Left renal pelvis (tissue), 4 donors: ENCODE measurements around the gene MICAL3. TPM values are rescaled to one million over a fixed set of nuclear protein-coding genes. Genes with fewer than 3 reads are reported as not detected.

Experiments used
- DNase-seq, 4 donors: peaks; one replicate each; pipeline ENCODE4 v3.0.0-alpha.2; 2013; ENCODE audit warnings: low read depth in 4 of 4, low spot score in 3 of 4
- polyA plus RNA-seq, 4 donors: library from polyadenylated mRNA; unstranded; fragments of 120-200 nt; gene quantifications; one replicate each; pipeline ENCODE4 v1.2.1, GENCODE V29; 2013; ENCODE audit not compliant: insufficient read length in 4 of 4

MICAL3 gene
- polyA plus RNA-seq, 4 donors: 20.7 to 37.1 (median 34.1) TPM

DNA sequence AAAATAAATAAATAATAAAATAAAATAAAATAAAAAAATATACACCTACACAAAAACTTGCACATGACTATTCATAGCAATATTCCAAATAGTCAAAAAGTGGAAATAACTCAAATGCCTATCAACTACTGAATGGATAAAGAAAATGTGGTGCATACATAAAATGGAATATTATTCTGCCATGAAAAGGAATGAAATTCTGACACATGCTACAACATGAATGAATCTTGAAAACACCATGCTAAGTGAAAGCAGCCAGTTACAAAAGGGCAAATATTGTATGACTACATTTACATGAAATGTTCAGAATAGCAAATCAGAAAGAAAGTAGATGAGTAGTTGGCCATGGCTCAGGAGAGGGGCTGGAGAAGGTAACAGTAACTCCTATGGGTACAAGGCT, 46.3 kb downstream of the MICAL3 start:
- no peak for DNase-seq

DNA sequence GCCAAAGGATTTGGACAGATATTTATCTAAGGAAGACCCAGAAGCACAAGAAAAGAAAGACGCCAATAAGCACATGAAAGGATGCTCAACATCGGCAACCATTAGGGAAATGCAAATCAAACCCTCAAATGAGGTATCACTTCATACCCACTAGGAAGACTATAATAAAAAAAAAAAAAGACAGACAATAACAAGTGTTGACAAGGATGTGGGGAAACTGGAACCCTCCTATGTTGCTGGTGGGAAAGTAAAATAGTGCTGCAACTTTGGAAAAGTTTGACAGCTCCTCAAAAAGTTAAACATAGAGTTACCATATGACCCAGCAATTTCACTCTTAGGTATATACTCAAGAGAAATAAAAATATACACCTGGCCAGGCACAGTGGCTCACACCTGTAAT, 47.0 kb downstream of the MICAL3 start:
- no peak for DNase-seq

DNA sequence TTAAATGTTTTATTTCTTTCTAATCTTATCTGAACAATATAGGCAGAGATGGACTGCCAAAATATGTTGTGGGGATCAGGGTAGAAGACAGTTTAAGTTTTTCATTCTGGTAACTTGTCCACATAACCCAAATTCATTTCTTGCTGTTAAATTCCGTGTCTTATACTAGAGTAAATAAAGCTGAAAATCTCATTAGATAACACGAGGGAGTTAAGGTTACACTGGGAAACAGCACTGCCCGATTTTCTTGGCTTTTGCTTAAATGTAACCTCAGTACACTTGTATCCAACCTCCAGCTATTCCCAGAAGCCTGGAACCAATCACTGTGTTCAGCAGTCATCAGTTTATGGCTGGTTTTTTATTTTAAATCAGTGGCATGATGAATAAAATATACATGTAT, 48.2 kb downstream of the MICAL3 start:
- no peak for DNase-seq

DNA sequence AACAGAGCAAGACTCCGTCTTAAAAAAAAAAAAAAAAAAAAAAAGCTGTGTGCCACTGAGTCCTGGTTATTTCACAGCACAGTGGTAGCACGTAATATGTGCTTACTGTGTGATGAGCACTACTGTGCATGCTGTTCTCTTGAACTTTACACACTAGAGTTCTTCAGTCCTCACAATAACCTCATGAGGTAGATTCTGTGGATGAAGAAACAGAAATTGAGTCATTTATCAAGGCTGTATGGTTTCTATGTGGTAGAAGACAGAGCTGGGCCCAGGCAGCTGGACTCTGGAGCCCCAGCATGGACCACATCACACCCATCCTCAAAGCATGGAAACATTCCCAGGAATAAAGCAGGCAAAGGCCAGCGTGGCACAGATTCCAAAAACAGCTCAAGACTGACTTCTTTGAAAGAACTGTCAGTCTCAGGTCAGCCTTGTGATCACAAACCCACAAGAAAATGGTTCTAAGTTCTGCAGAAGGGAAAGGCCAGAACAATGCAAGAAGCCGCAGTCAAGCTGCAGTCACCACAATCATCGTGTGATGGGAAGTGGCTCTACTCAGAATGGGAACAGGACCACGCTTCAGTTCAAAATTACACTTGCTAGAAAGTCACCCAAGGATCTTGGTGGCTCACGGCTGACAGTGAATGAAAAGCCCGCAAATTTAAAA, 49.5 kb downstream of the MICAL3 start:
- DNase-seq: no peak

DNA sequence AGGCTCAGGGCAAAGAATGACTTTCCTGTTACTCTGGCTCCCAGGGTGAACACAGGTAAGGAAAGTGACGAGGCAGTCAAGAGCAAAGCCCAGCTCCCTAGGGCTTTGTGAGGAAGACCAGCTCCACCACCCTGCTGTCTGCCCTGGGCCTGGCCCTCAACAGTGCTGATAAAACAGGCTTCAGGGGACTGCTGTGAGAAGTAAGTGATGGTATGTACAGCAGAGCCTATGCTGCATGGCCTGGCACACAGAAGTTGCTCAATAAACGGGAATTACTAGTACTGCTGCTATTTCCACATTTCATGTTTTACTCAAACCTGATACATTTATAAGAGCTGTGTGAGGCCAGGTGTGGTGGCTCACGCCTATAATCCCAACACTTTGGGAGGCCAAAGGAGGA, 50.3 kb downstream of the MICAL3 start:
- no peak for DNase-seq

DNA sequence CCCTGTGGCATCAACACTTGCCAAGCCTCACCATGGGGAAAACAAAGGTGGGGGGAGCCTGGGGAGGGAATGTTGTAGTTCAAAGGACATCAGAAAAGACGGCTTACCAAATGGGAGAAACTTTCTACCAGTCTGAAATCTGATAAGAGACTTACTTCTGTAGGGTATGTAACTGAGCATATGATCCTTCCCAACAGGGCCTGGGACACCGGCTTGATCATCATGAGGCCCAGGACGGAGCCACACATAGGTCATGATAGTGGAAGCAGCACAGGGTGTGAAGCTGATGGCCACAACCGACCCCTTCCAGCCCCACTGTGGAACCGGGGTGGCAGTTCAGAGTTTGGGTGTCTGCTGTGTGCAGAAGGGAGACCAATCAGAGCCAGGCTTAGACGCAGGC, 51.1 kb downstream of the MICAL3 start:
- no peak for DNase-seq

DNA sequence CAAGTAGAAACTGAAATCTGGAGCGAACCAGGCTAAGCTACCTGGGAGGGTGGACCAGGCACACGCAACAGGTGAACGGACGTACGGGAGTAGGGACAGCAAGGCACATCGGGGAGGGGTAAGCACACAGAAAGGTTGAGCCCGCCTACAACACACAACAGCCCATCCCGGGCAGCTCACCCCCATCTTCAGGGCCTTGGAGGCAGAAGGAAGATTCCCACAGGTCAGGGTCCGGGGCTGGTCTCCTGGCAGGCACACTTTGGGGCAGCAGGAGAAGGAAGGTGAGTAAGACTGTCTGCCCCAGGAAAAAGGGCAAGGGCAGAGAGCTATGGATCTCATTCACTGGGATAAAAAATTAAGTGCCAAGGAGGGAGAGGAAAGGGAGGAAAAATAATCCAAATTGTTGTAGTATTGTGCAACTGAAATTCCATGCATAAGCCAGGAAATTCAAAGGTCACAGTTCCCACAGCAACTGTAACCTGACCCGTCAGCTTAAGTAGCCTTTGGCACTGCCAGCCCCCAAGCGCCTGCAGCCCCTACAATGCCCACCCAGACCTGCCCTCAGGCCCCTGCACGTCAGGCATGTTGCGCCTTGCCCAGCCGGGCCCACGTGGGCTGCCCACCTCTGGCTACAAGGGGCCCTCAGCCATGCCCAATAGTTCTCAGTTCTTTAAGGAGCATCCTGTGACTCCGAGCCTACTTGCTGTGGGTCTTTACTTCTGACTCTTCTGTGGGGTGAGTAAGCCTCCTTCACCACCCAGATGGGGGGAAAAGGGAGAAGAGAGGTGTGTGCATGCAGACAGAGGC, 51.8 kb downstream of the MICAL3 start:
- peak in 1 of 4 donors; percentile 30 for DNase-seq

DNA sequence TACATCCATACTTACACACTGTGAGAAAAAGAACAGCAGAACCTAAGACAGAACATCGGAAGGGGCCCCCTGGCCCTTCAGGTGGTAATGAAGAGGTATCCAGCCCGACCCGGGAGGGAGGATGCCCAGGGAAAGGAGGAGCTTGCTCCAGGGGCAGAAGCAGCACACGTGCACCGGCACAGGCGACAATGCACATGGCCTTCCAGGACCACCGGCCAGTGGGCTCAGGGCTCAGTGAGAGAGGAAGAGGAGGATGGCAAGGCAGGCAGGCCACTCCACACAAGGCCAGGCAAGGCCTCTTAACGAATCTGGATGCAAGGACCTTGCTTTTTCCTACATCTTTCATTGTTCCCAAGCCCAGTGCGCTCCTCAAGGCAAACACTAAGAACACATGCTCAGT, 52.6 kb downstream of the MICAL3 start:
- DNase-seq: no peak

DNA sequence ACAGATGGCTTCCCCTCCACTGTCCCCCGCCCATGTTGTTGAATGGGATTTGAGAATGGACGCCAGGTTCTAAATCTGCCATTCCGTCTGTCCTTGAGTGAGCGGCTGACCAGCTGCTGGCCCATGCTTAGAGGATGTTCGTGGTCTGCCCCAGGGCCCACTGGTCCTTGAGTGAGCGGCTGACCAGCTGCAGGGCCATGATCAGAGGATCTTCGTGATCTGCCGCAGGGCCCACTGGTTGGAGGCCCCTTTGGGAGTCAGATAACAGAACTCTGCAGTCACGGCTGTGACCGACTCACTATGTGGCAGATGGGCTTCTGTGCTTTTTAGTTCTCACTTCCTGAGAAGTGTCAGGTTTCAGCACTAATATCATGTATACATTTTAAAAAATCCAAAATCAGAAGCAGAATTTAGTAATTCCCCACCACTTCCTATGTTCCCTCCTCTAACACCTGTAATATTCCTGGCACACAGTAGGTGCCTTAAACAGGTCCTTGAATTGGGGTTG, 54.1 kb downstream of the MICAL3 start:
- DNase-seq: no peak

DNA sequence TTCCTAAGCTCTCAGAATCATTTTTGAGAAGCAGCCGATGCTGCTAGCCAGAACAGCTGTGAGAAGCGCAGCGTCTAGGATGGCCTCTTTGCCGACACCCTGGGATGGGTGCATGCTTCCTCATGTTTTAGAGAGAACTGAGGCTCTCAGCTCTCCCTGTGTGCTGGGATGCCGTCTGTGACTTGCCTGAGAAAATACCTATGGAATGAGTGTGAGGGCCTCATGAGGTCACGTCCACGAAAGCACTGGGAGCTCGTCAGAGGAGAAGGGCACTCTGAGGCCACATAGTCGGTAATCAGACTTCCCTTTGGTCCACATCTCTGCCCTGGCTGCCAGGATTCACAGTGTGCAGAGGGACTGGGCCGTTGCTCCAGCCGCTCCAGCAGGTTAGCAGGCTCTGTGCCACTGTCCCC, 54.7 kb downstream of the MICAL3 start:
- no peak for DNase-seq

DNA sequence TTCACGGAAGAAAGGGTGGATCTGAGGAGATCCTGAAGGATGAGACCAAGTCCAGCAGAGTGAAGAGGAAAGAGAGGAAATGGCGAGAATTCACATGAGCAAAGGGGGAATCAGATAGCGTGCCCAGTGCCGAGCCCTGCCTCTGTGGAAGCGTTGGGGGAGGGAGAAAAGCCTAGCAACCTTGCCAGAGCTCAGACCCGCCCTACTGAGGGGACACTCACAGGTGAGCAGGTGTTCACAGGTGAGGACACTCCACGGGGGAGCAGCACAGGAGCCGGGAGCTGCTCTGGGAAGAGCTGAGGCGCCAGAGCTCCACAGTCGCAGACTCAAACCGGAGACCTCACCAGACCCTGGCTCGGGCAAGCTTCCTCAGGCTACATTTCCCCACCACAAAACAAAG, 56.2 kb downstream of the MICAL3 start:
- DNase-seq: no peak

DNA sequence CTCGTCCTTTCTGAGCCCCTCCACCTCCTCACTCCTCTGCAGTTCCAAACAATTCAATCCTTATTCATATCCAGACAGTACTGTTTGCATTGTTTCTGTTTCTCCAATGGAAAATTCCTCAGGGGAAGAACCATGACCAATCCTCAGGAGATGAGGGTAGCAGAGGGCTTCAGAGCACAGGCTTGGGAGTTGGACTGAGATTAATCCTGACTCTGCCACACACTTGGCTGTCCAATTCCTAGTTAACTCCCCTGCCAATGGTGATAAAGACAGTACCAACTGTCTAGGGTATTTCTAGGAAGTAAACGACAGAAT, 58.0 kb downstream of the MICAL3 start:
- DNase-seq: no peak

DNA sequence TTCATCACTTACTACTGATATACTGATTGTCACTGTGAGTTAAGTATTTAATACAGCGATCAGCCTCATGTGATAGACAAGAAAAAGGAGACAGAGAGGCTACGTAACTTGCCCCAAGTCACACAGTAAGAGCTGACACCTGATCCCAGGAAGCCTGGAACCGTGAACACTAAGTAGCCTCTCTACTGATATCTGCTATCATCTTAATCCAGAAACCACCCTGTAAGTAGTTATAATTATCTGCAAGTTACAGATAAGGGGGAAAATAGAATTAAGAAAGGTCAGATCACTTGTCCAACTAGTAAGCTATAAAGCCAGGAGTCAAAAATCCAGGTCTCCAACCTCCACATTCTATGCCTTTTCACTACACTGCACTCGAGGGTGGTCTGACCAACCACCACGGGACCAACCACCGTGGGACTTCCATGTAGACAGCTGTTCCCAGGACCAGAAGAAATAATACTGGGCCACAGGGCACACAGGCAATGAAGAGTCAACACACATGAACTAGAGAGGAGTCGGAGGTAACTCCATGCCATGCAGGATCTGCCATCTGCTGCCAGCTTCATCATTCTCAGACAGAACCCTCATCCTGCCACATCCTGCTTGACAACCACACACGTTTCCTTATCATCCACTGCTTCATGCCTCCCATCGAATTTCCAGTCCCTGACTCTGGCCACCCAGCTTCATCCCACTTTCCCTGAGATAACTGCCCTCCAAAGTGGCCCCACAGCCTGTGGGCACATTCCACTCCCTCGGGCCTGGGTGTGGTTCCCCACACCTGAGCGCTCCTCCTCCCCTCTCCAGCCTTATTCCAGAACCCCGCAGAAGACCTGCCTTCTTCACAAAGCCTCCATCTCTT, 58.6 kb downstream of the MICAL3 start:
- DNase-seq: no peak

DNA sequence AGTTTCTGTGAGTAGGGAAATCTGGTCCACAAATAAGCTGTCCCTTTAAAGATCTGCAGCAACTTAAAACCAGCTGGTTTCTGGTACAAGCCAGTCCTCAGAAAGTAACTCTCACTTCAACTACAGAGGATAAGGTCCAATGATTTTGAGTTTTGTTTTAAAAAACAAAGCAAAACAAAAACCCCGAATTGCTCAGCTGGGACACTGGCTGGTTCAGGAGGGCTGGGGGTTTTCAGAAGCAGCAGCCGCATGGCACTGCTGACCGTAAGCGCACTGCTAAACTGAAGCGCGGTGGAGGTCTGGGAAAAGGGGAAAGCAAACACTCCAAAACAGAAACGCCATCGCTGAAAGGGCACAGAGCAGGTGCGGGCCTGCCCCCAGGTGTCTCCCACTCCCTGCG, 59.7 kb downstream of the MICAL3 start:
- no peak for DNase-seq

DNA sequence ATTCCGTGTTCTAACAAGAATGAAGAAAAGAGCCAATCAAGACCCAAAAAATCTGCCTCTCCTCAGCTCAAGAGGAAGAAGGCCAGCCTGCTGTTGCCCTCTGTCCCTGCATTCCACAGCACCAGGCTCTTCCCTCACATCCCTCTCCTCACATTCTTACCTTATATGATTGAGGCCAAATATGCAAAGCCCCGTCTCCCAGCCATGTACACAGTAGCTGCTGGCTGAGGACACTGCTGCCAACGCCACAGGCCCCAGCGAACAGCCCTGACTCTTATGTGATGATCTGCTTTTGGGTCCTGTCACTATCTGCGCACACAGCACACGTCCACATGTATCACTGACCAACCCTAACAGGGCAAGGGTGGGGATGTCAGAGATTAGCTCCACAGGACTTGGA, 60.2 kb downstream of the MICAL3 start:
- DNase-seq: no peak

DNA sequence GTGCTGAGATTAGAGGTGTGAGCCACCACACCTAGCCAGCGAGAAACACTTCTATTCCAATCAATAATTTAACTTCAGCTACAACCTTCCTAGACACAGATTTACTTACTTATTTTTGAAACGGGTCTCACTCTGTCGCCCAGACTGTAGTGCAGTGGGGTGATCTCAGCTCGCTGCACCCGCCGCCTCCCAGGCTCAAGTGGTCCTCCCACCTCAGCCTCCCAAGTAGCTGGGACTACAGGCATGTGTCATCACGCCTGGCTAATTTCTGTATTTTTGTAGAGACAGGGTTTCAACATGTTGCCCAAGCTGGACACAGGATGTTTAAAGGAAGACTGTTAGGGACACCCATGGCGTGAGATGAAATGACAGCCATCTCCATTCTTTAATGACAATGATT, 61.3 kb downstream of the MICAL3 start:
- DNase-seq: no peak

DNA sequence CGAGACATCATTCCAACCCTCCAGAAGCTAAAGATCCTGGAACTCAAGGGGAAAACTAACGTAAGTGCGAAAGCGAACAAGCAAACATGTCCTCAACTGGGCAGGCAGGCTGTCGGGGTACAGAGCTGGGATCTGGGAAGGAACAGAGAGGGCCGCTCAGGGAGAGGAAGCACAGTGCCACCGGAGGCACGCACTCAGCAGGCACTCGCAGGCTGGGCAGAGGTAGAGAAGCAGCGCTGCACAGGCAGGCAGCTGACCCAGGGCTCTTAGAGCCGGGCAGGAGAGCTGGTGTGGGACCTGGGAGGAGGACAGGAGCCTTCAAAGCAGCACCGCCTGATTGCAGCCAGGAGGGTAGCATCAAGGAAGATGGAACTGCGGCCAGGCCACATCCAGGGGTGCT, 62.2 kb downstream of the MICAL3 start:
- no peak for DNase-seq

DNA sequence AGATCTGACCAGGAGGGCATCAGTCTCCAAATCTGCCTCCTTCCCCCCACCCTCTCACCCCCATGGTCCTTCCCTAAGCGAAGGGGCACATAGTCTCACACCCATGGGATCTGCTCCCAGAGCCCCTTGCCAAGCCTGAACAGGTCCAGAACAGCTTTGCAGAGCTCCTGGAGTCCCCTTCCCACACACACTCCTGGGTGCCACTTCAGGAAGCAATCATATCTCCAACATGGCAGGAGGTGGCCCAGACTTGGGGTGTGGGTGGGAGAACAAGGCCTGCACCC, 63.0 kb downstream of the MICAL3 start:
- DNase-seq: no peak

DNA sequence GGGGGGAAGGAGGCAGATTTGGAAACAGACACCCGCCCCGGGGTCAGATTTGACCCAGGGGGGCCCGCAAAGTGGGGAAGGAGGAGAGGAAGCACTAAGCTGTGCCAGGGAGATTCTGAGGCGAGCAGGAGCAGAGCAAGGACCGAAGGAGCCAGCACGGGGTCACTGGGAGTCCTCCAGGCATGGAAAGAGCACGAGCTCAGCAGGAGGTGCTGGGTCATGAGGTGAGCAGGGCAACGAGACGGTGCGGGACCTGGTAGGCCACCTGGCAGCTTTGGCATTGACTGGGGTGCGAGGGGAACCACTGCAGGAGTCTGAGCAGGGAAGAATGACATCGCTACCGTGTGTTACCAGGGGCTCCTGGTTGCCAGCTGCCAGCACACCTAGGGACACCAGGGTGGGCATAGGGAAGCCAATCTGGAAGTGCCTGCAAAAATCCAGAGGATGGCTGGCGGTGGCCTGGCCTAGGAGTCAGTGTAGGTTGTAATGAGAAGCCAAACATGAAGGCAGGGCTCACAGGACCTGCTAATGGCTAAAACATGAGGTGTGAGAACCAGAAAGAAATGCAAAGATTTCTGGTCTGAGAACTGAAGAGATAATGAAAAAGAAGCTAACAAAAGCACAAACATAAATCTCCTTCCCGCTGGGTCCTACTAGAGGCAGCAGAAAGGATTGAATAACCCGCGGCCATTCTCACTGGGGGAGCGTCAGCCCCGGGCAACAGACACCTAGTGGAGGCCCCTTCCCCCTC, 63.5 kb downstream of the MICAL3 start:
- DNase-seq: no peak

DNA sequence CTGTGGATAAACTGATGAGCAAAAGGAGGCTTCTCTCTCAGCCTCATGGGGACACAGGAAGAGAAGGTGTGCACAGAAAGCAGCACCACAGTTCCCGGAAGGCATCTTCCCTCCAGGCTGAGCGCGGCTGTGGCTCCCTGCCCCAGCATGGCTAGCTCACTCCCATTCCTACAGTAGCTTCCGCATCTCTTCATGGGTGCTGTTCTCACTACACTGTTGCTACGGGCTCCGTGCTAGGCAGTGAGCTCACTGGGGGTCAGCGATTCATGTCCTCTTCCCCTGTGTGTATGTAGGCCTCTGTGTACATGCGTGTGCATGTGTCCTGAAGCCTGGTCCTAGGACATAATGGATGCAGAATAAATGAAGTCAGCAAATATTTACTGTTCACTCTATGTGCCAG, 64.3 kb downstream of the MICAL3 start:
- no peak for DNase-seq

DNA sequence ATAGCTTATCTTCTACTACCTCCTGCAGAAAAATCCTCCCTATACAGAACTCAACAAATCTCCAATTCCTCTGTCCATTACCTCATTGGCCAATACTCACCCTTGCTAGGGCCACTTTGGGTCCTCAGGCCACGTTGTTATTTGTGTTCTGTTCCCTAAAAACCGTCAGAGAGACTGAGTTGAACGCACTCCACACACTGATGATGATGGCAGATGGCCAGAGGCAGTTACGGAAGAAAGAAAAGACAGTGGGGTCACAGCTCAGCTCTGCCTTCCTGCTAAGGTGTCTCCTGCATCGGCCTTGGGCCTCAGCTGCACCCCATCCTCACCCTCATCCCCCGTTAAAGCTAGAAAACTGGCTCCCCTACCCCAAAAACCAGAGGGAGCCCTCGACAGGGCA, 66.2 kb downstream of the MICAL3 start:
- DNase-seq: no peak
